Measurements from ENCODE around the gene STARD8. TPM values are rescaled to one million over a fixed set of nuclear protein-coding genes. Genes with fewer than 3 reads are reported as not detected.

Gene STARD8
- total and polyA plus RNA-seq, 4 donors, result 1.8 to 10.7 (median 8.3) TPM

- WGBS, result 98% methylated on average over 3 of the region's 3 CpGs
- Histone ChIP-seq H3K36me3 (ENCODE audit: control insufficient read depth in 4 of 4, insufficient read depth in 3 of 4, low read depth in 1 of 4, low read length in 3 of 4) (no peaks in the 10 kb centered on the region), H3K27me3 (ENCODE audit: control insufficient read depth in 4 of 4, insufficient read depth in 4 of 4, low read length in 3 of 4) (no peaks in the 10 kb centered on the region), H3K4me1 (ENCODE audit: control insufficient read depth in 4 of 4, insufficient read depth in 4 of 4, low read length in 3 of 4) (no peaks in the 10 kb centered on the region), H3K4me3 (ENCODE audit: low read depth in 1 of 3, low read length in 3 of 3) (no peak overlapping the region), H3K9ac (ENCODE audit: low read depth in 1 of 2, low read length in 2 of 2) (no peak overlapping the region), H3K27ac (ENCODE audit: low read depth in 1 of 2, low read length in 2 of 2) (no peak overlapping the region), H3K9me3 (ENCODE audit: control insufficient read depth in 4 of 4, low read length in 3 of 4) (no peaks in the 10 kb centered on the region)
- TF ChIP-seq REST (IDR thresholded peaks at IDR 0.05) (no peak), JUND (IDR thresholded peaks at IDR 0.05) (no peak), CTCF (IDR thresholded peaks at IDR 0.05; ENCODE audit: low read depth, low read length, missing input control) (no peak), GABPA (IDR thresholded peaks at IDR 0.05 in 1 of 2, conservative IDR thresholded peaks at IDR 0.05 in 1 of 2) (no peak), EGR1 (IDR thresholded peaks at IDR 0.05; ENCODE audit: low read depth in 2 of 2) (no peak), ZBTB33 (IDR thresholded peaks at IDR 0.05) (no peak), NR2F2 (IDR thresholded peaks at IDR 0.05) (no peak)
- DNase-seq (ENCODE audit: low spot score), result no peak
These were observed 102.8 kb downstream of the STARD8 start for GRCh38 chrX:68750316-68750715.

- H3K9me3 ChIP-seq (ENCODE audit: control insufficient read depth in 4 of 4, low read length in 3 of 4), result no peaks in the 10 kb centered on the region
- 81% methylated on average over 2 of the region's 2 CpGs for WGBS
These were observed 103.9 kb downstream of the STARD8 start for GRCh38 chrX:68751372-68751771.

More at GRCh38 chrX:68751372-68751771, 103.9 kb downstream of the STARD8 start:
- DNase-seq (ENCODE audit: low spot score), result no peak
- Histone ChIP-seq H3K27me3 (ENCODE audit: control insufficient read depth in 4 of 4, insufficient read depth in 4 of 4, low read length in 3 of 4) (no peaks in the 10 kb centered on the region), H3K4me1 (ENCODE audit: control insufficient read depth in 4 of 4, insufficient read depth in 4 of 4, low read length in 3 of 4) (no peaks in the 10 kb centered on the region), H3K9ac (ENCODE audit: low read depth in 1 of 2, low read length in 2 of 2) (no peak overlapping the region), H3K27ac (ENCODE audit: low read depth in 1 of 2, low read length in 2 of 2) (no peak overlapping the region), H3K4me3 (ENCODE audit: low read depth in 1 of 3, low read length in 3 of 3) (no peak overlapping the region), H3K36me3 (ENCODE audit: control insufficient read depth in 4 of 4, insufficient read depth in 3 of 4, low read depth in 1 of 4, low read length in 3 of 4) (no peaks in the 10 kb centered on the region)
- TF ChIP-seq RAD21 (IDR thresholded peaks at IDR 0.05) (no peak), REST (IDR thresholded peaks at IDR 0.05) (no peak)

Measured in liver (tissue), 9 donors.